Jurkat, Clone E6-1 (cell line): ENCODE data around the gene CACNA1H. TPM values are rescaled to one million over a fixed set of nuclear protein-coding genes. Genes with fewer than 3 reads are reported as not detected.
A peak's percentile ranks its signal among the peaks of the same experiment; 100 is the strongest.

Source experiments
- DNase-seq: peaks from one replicate; pipeline ENCODE4 v3.0.0-alpha.2; 2011; ENCODE audit warnings: low read depth, low spot score
- H3K4me3 ChIP-seq: 2 replicates; pipeline ENCODE4 v1.5.1; 2011; ENCODE audit warnings: mild to moderate bottlenecking, low read length, control low read depth, moderate library complexity
- polyA plus RNA-seq: library from polyadenylated mRNA; unstranded; fragments of >200 nt; gene quantifications from one replicate; pipeline ENCODE4 v1.2.1, GENCODE V29; 2012; ENCODE audit warnings: missing spikeins; ENCODE audit not compliant: insufficient read length, insufficient read depth

The CACNA1H gene
- polyA plus RNA-seq = 11.1 TPM

GRCh38 chr16:1152651-1153259, at the start of gene CACNA1H:
Gene CACNA1H (plus strand): TSS chr16:1153106. CDS start chr16:1153738, 632 bp downstream.
- H3K4me3 ChIP-seq = peak within 1 kb of the TSS; percentile 46
- peak; percentile 15 for DNase-seq

GRCh38 chr16:1103636-1103980, 49.3 kb upstream of the CACNA1H start:
- no peak for DNase-seq
- no peak overlapping the region for H3K4me3 ChIP-seq

GRCh38 chr16:1105888-1106620, 46.9 kb upstream of the CACNA1H start:
- no peak overlapping the region for H3K4me3 ChIP-seq
- DNase-seq = no peak

- H3K4me3 ChIP-seq = no peak overlapping the region
- no peak for DNase-seq
Observed at GRCh38 chr16:1106659-1107058, 46.2 kb upstream of the CACNA1H start.

GRCh38 chr16:1107141-1107540, 45.8 kb upstream of the CACNA1H start:
- no peak for DNase-seq
- H3K4me3 ChIP-seq = no peak overlapping the region

- no peak for DNase-seq
- H3K4me3 ChIP-seq = no peak overlapping the region
Observed at GRCh38 chr16:1107731-1108130, 45.2 kb upstream of the CACNA1H start.

- DNase-seq = no peak
- no peak overlapping the region for H3K4me3 ChIP-seq
Observed at GRCh38 chr16:1108299-1109252, 44.3 kb upstream of the CACNA1H start.

GRCh38 chr16:1109648-1110047, 43.3 kb upstream of the CACNA1H start:
- no peak for DNase-seq
- no peak overlapping the region for H3K4me3 ChIP-seq

GRCh38 chr16:1112506-1113184, 40.3 kb upstream of the CACNA1H start:
- no peak overlapping the region for H3K4me3 ChIP-seq
- DNase-seq = no peak

GRCh38 chr16:1113489-1113888, 39.4 kb upstream of the CACNA1H start:
- no peak overlapping the region for H3K4me3 ChIP-seq
- DNase-seq = no peak

GRCh38 chr16:1113889-1114526, 38.9 kb upstream of the CACNA1H start:
- no peak for DNase-seq
- no peak overlapping the region for H3K4me3 ChIP-seq

GRCh38 chr16:1116693-1117077, 36.2 kb upstream of the CACNA1H start:
- no peak for DNase-seq
- H3K4me3 ChIP-seq = no peak overlapping the region

- no peak for DNase-seq
- no peak overlapping the region for H3K4me3 ChIP-seq
Observed at GRCh38 chr16:1117176-1117900, 35.6 kb upstream of the CACNA1H start.

- no peak overlapping the region for H3K4me3 ChIP-seq
- no peak for DNase-seq
Observed at GRCh38 chr16:1117926-1118325, 35.0 kb upstream of the CACNA1H start.

GRCh38 chr16:1119129-1119528, 33.8 kb upstream of the CACNA1H start:
- no peak overlapping the region for H3K4me3 ChIP-seq
- no peak for DNase-seq

GRCh38 chr16:1119766-1120576, 32.9 kb upstream of the CACNA1H start:
- no peak overlapping the region for H3K4me3 ChIP-seq
- DNase-seq = no peak

GRCh38 chr16:1120577-1120941, 32.3 kb upstream of the CACNA1H start:
- no peak for DNase-seq
- no peak overlapping the region for H3K4me3 ChIP-seq

- H3K4me3 ChIP-seq = no peak overlapping the region
- DNase-seq = no peak
Observed at GRCh38 chr16:1121009-1121408, 31.9 kb upstream of the CACNA1H start.
